Gastrocnemius medialis (tissue), 4 donors: ENCODE measurements around the gene COA1.

Experiments used
- CTCF ChIP-seq, 5 experiments: fragments of 450-650 bp in 3 of 5; fragments of 200-600 bp in 2 of 5; sonication (generic) in 2 of 5; IDR thresholded peaks in 4 of 5; conservative IDR thresholded peaks in 1 of 5; 1 replicate in 4 of 5; 2 replicates in 1 of 5; pipeline ENCODE4 v1.5.1; 2016 to 2019; ENCODE audit warnings: antibody characterized with exemption in 5 of 5, mild to moderate bottlenecking in 3 of 5, moderate library complexity in 3 of 5
- POLR2A ChIP-seq, 2 donors: fragments of 450-650 bp; IDR thresholded peaks; one replicate each; pipeline ENCODE4 v1.6.1; 2017; ENCODE audit warnings: antibody characterized with exemption in 2 of 2, mild to moderate bottlenecking in 2 of 2, moderate library complexity in 2 of 2

- no peak for TF ChIP-seq CTCF (IDR thresholded peaks at IDR 0.05 in 4 of 5, conservative IDR thresholded peaks at IDR 0.05 in 1 of 5)
- TF ChIP-seq POLR2A (IDR thresholded peaks at IDR 0.05): no peak
Measured at GRCh38 chr7:43658718-43659548, 70.4 kb downstream of the COA1 start.
